Astrocyte of the cerebellum (primary cell): Measurements from ENCODE around the gene MAP3K3.

ENCODE experiments used
- DNase-seq: peaks from one replicate; pipeline ENCODE4 v3.0.0-alpha.2; 2011; ENCODE audit warnings: low read depth
- H3K4me3 ChIP-seq: 2 replicates; pipeline ENCODE4 v1.5.1; 2011; ENCODE audit warnings: mild to moderate bottlenecking, low read depth, low read length, moderate library complexity
- CTCF ChIP-seq: IDR thresholded peaks from 2 replicates; pipeline ENCODE4 v1.5.1; 2012; ENCODE audit warnings: low read length, low read depth, moderate library complexity, mild to moderate bottlenecking; ENCODE audit errors: missing control alignments
- in situ Hi-C: cut with HindIII; loops from 2 replicates; pipeline ENCODE4 v1.10.0; 2017; ENCODE audit warnings: low sequenced_read_pairs

The MAP3K3 gene

GRCh38 chr17:63621229-63621683, 961 bp upstream of the MAP3K3 start:
- peak overlapping the region; percentile 70 for H3K4me3 ChIP-seq
- TF ChIP-seq CTCF = no peak

GRCh38 chr17:63622574-63623390, 565 bp downstream of the MAP3K3 start:
- no peak for TF ChIP-seq CTCF
- no peak for DNase-seq
- in situ Hi-C loops = loop anchor here (5.0 kb wide), 1 partner anchor 55 kb away; no protein-coding TSS in a partner anchor
- peak overlapping the region; percentile 70 for H3K4me3 ChIP-seq

More at GRCh38 chr17:63621229-63621683, 961 bp upstream of the MAP3K3 start:
- DNase-seq = no peak
- in situ Hi-C loops = loop anchor here (5.0 kb wide), 1 partner anchor 56 kb away; no protein-coding TSS in a partner anchor

GRCh38 chr17:63623786-63624530, 1.7 kb downstream of the MAP3K3 start:
- DNase-seq = no peak
- in situ Hi-C loops = loop anchor here (5.0 kb wide), 1 partner anchor 53 kb away; no protein-coding TSS in a partner anchor
- peak overlapping the region; percentile 70 for H3K4me3 ChIP-seq
- TF ChIP-seq CTCF = no peak

GRCh38 chr17:63624531-63624880, 2.3 kb downstream of the MAP3K3 start:
- DNase-seq = no peak
- H3K4me3 ChIP-seq = no peak overlapping the region
- TF ChIP-seq CTCF = no peak
- in situ Hi-C loops = loop anchor here (5.0 kb wide), 1 partner anchor 53 kb away; no protein-coding TSS in a partner anchor

- DNase-seq = no peak
- in situ Hi-C loops = no loop called here
- TF ChIP-seq CTCF = no peak
- no peak overlapping the region for H3K4me3 ChIP-seq
Observed at GRCh38 chr17:63626551-63627180, 4.4 kb downstream of the MAP3K3 start.

- H3K4me3 ChIP-seq = no peak overlapping the region
- DNase-seq = no peak
- TF ChIP-seq CTCF = no peak
- in situ Hi-C loops = no loop called here
Observed at GRCh38 chr17:63629627-63630026, 7.4 kb downstream of the MAP3K3 start.
